Right lobe of liver (tissue), 6 donors: ENCODE data around the gene TNFAIP3. TPM values are rescaled to one million over a fixed set of nuclear protein-coding genes. Genes with fewer than 3 reads are reported as not detected.
A peak's percentile ranks its signal among the peaks of the same experiment; 100 is the strongest.
"Not testable (repeated sequence)": the region's sequence is repeated elsewhere in the genome, so short reads cannot be mapped to it uniquely, and the experiment has no call there.

Source experiments
- ATAC-seq, 4 donors: fragments of 200-7000 bp; cut with Tn5 transposase; one replicate each; pipeline ENCODE4 v1.9.1; 2020; ENCODE audit warnings: mild to moderate bottlenecking in 4 of 4, moderate library complexity in 4 of 4
- DNase-seq, 3 donors: peaks; one replicate each; pipeline ENCODE4 v3.0.0-alpha.2; 2020
- H3K27ac ChIP-seq, 3 donors: fragments of 200-600 bp; one replicate each; pipeline ENCODE4 v1.8.0; 2022
- H3K27me3 ChIP-seq, 2 donors: fragments of 200-600 bp; one replicate each; pipeline ENCODE4 v1.8.0; 2022
- H3K36me3 ChIP-seq, 4 donors: fragments of 200-600 bp; sonication (generic) in 1 of 4; one replicate each; pipeline versions ENCODE4 v1.5.1 to v1.8.0; 2017 to 2022; ENCODE audit warnings: control low read depth in 1 of 4
- H3K4me1 ChIP-seq, 4 donors: fragments of 200-600 bp; sonication (generic) in 1 of 4; one replicate each; pipeline versions ENCODE4 v1.5.1 to v1.8.0; 2017 to 2022; ENCODE audit warnings: control low read depth in 1 of 4
- H3K4me3 ChIP-seq, 3 donors: fragments of 200-600 bp; one replicate each; pipeline ENCODE4 v1.8.0; 2022
- H3K9me3 ChIP-seq, 4 donors: fragments of 200-600 bp; sonication (generic) in 1 of 4; one replicate each; pipeline versions ENCODE4 v1.5.1 to v1.8.0; 2017 to 2022; ENCODE audit warnings: control low read depth in 1 of 4
- CTCF ChIP-seq, 4 donors: fragments of 200-600 bp in 3 of 4; fragments of 450-650 bp in 1 of 4; IDR thresholded peaks; one replicate each; pipeline versions ENCODE4 v1.5.1 to v1.8.0; 2016 to 2022; ENCODE audit warnings: antibody characterized with exemption in 4 of 4, mild to moderate bottlenecking in 2 of 4
- POLR2A ChIP-seq: fragments of 450-650 bp; IDR thresholded peaks from one replicate; pipeline ENCODE4 v1.6.1; 2017; ENCODE audit warnings: antibody characterized with exemption, mild to moderate bottlenecking
- WGBS: methylation state at CpG from one replicate; pipeline ENCODE4 v1.1.6; 2018; ENCODE audit warnings: low coverage, low lambda C conversion rate; ENCODE audit not compliant: insufficient coverage; ENCODE audit errors: missing lambda C conversion rate; 5-methylcytosine and 5-hydroxymethylcytosine counted together
- intact Hi-C, 2 donors: fragments of 100-400 bp; cut with DNase I; formaldehyde crosslinking; loops; one replicate each; pipeline versions ENCODE4 v1.11.2 to v1.14.1; 2022
- total RNA-seq, 6 experiments: library from RNA; depleted of rRNA in 2 of 6; stranded (reverse); fragments of >200 nt in 2 of 6; fragmentation: NEBNext Ultra II Directional in 3 of 6; extraction: Animal tissue kit (Norgen Biotek cat#: 25700) in 3 of 6; gene quantifications; one replicate each; pipeline versions ENCODE4 v1.1.0 to v1.2.4, GENCODE V29; 2016 to 2023
- donor health status: DM: no; HTN: yes; CAD: no.
- donor health status: DM: no; HTN: no; CAD: no.
- donor health status: DM: no; HTN: no; CAD: no.
- donor health status: DM: no; HTN: yes; CAD: no.
- donor health status: DM: no; HTN: yes; CAD: no.

TNFAIP3 gene
- total RNA-seq, 6 experiments from 2014 or later: 8.3 to 38.1 (median 13.6) TPM

- H3K4me3 ChIP-seq: no peak overlapping the region
- intact Hi-C loops: no loop called here
- H3K9me3 ChIP-seq: no peaks in the 10 kb centered on the region
- no peaks in the 10 kb centered on the region for H3K4me1 ChIP-seq
- no peak overlapping the region for H3K27ac ChIP-seq
- TF ChIP-seq POLR2A (no peak), CTCF (IDR thresholded peaks at IDR 0.05) (no peak)
- H3K27me3 ChIP-seq: no peaks in the 10 kb centered on the region
- WGBS: 89% methylated on average over 1 of the region's 1 CpG
- H3K36me3 ChIP-seq: no peaks in the 10 kb centered on the region
- DNase-seq (no peak), ATAC-seq (no peak)
Observed at GRCh38 chr6:137840252-137840651, 26.8 kb upstream of the TNFAIP3 start.

GRCh38 chr6:137843211-137843610, 23.8 kb upstream of the TNFAIP3 start:
- Histone ChIP-seq H3K4me1 (no peaks in the 10 kb centered on the region), H3K36me3 (no peaks in the 10 kb centered on the region), H3K4me3 (no peak overlapping the region), H3K27me3 (no peaks in the 10 kb centered on the region), H3K9me3 (no peaks in the 10 kb centered on the region), H3K27ac (no peak overlapping the region)
- intact Hi-C loops: no loop called here
- TF ChIP-seq CTCF (IDR thresholded peaks at IDR 0.05) (no peak), POLR2A (no peak)
- ATAC-seq: no peak
- no peak for DNase-seq

- intact Hi-C loops, H3K27ac ChIP-seq, H3K36me3 ChIP-seq, H3K4me3 ChIP-seq, H3K9me3 ChIP-seq, ATAC-seq, H3K4me1 ChIP-seq, H3K27me3 ChIP-seq, DNase-seq: not testable (repeated sequence)
- WGBS: 81% methylated on average over 2 of the region's 2 CpGs
Observed at GRCh38 chr6:137844327-137844726, 22.7 kb upstream of the TNFAIP3 start.

GRCh38 chr6:137844773-137845172, 22.3 kb upstream of the TNFAIP3 start:
- H3K4me1 ChIP-seq, H3K27ac ChIP-seq, H3K27me3 ChIP-seq, H3K36me3 ChIP-seq, ATAC-seq, intact Hi-C loops, H3K4me3 ChIP-seq, DNase-seq, H3K9me3 ChIP-seq: not testable (repeated sequence)
- WGBS: 72% methylated on average over 6 of the region's 7 CpGs

- no peak for ATAC-seq
Observed at GRCh38 chr6:137845460-137845859, 21.6 kb upstream of the TNFAIP3 start.

More at GRCh38 chr6:137845460-137845859, 21.6 kb upstream of the TNFAIP3 start:
- no peaks in the 10 kb centered on the region for H3K36me3 ChIP-seq
- intact Hi-C loops: no loop called here
- TF ChIP-seq CTCF (IDR thresholded peaks at IDR 0.05) (peak in 1 of 4 donors; percentile 6), POLR2A (no peak)
- H3K9me3 ChIP-seq: no peaks in the 10 kb centered on the region
- no peak for DNase-seq
- no peak overlapping the region for H3K4me3 ChIP-seq
- no peaks in the 10 kb centered on the region for H3K4me1 ChIP-seq
- H3K27me3 ChIP-seq: no peaks in the 10 kb centered on the region
- no peak overlapping the region for H3K27ac ChIP-seq
- 74% methylated on average over 4 of the region's 6 CpGs for WGBS
